ENCODE measurements around the gene ACSM5. TPM values are rescaled to one million over a fixed set of nuclear protein-coding genes. Genes with fewer than 3 reads are reported as not detected.

Gene ACSM5
- total and polyA plus RNA-seq, 2 experiments from 2014 or later: not detected

- peaks cover 3% of the 10 kb centered on the region; the same call in 1 of the 2 replicates for H3K9me2 ChIP-seq (ENCODE audit: insufficient read depth)
- Mint-ChIP-seq H3K36me3 (ENCODE audit: low read depth) (no peaks in the 10 kb centered on the region), H3K9me3 (no peaks in the 10 kb centered on the region), H3K27me3 (ENCODE audit: insufficient read depth, low read depth, poor library complexity) (no peaks in the 10 kb centered on the region), H3K4me3 (no peak overlapping the region), H3K27ac (no peak overlapping the region), H3K4me1 (peaks cover 5% of the 10 kb centered on the region; the same call in 2 of the 3 replicates)
- ATAC-seq (no peak), DNase-seq (ENCODE audit: low spot score) (no peak)
- no peaks in the 10 kb centered on the region for H4K20me1 ChIP-seq (replicated peaks; ENCODE audit: insufficient read depth)
- no peaks in the 10 kb centered on the region for H3K36me3 ChIP-seq (ENCODE audit: insufficient read depth)
- no peak overlapping the region for H3K4me3 ChIP-seq
- no peak overlapping the region for H3K27ac ChIP-seq (ENCODE audit: low read depth)
- no peaks in the 10 kb centered on the region for H3F3A ChIP-seq (replicated peaks; ENCODE audit: low read depth)
- H3K27me3 ChIP-seq (ENCODE audit: insufficient read depth): no peaks in the 10 kb centered on the region
- no peak for TF ChIP-seq POLR2AphosphoS5 (IDR thresholded peaks at IDR 0.05; ENCODE audit: low read depth)
- TF ChIP-seq EZH2phosphoT487 (IDR thresholded peaks at IDR 0.05; ENCODE audit: unreplicated experiment): no peak
- no peak for TF ChIP-seq ETS1 (IDR thresholded peaks at IDR 0.05)
- TF ChIP-seq NANOG (IDR thresholded peaks at IDR 0.05; ENCODE audit: borderline replicate concordance): no peak
- TF ChIP-seq ZNF114 (CRISPR knock-in tag; IDR thresholded peaks at IDR 0.05): no peak
- no peak for TF ChIP-seq ZNF462 (CRISPR knock-in tag; IDR thresholded peaks at IDR 0.05)
- no peak for TF ChIP-seq STAT1 (IDR thresholded peaks at IDR 0.05; ENCODE audit: unreplicated experiment)
- TF ChIP-seq CREB1 (CRISPR knock-in tag; IDR thresholded peaks at IDR 0.05; ENCODE audit: low read depth): no peak
- no peak for TF ChIP-seq REST (IDR thresholded peaks at IDR 0.05; ENCODE audit: unreplicated experiment)
- TF ChIP-seq JUNB (IDR thresholded peaks at IDR 0.05; ENCODE audit: unreplicated experiment): no peak
- TF ChIP-seq CTCF (conservative IDR thresholded peaks at IDR 0.05; ENCODE audit: low read depth in 2 of 2): no peak
- TF ChIP-seq ZNF331 (CRISPR knock-in tag; IDR thresholded peaks at IDR 0.05; ENCODE audit: low read depth): no peak
- no peak for TF ChIP-seq EZH2 (IDR thresholded peaks at IDR 0.05; ENCODE audit: low read depth, unreplicated experiment)
- H3K4me2 ChIP-seq: no peak overlapping the region
- H3K79me2 ChIP-seq (replicated peaks; ENCODE audit: insufficient read depth): no peaks in the 10 kb centered on the region
- H3K4me1 ChIP-seq (ENCODE audit: insufficient read depth): no peaks in the 10 kb centered on the region
- H2AFZ ChIP-seq: no peak overlapping the region
Observed at GRCh38 chr16:20396846-20397467, 12.4 kb upstream of the ACSM5 start.

All from GM23338 (cell line).